Naive thymus-derived CD4-positive, alpha-beta T cell (primary cell): ENCODE measurements around the gene ACSL3. TPM values are rescaled to one million over a fixed set of nuclear protein-coding genes. Genes with fewer than 3 reads are reported as not detected.
A peak's percentile ranks its signal among the peaks of the same experiment; 100 is the strongest.

ENCODE experiments used
- ATAC-seq: fragments of 150-1000 bp; cut with Tn5 transposase; 2 replicates; pipeline ENCODE4 v1.10.0; 2021; ENCODE audit warnings: mild to moderate bottlenecking, moderate library complexity
- CTCF ChIA-PET: fragments of 350-600 bp; sonication (Branson Sonifier 250); formaldehyde crosslinking; loops from one replicate; lab custom pipeline; 2021; ENCODE audit warnings: antibody characterized with exemption; lab: Charles Lee
- POLR2A ChIA-PET: fragments of 350-600 bp; sonication (Branson Sonifier 250); formaldehyde crosslinking; loops from one replicate; lab custom pipeline; 2021; ENCODE audit warnings: antibody characterized with exemption, inconsistent platforms; lab: Charles Lee
- DNase-seq, 9 donors: peaks; one replicate each; pipeline versions ENCODE4 v3.0.0 to v3.0.0-alpha.2; 2020 to 2022; ENCODE audit warnings: mixed read lengths in 1 of 9
- H3K27ac ChIP-seq: one replicate; pipeline ENCODE4 v1.7.0; 2013; ENCODE audit warnings: mild to moderate bottlenecking, low read depth, low read length, moderate library complexity
- H3K27me3 ChIP-seq, 2 donors: one replicate each; pipeline ENCODE4 v1.7.0; 2013; ENCODE audit warnings: low read length in 2 of 2, mild to moderate bottlenecking in 2 of 2, moderate library complexity in 2 of 2; ENCODE audit not compliant: control insufficient read depth in 2 of 2, insufficient read depth in 2 of 2
- H3K36me3 ChIP-seq, 3 experiments: 1 replicate in 2 of 3; 2 replicates in 1 of 3; pipeline ENCODE4 v1.7.0; 2013; ENCODE audit warnings: low read length in 3 of 3, mild to moderate bottlenecking in 3 of 3, moderate library complexity in 1 of 3; ENCODE audit not compliant: insufficient read depth in 3 of 3, control insufficient read depth in 2 of 3
- H3K4me1 ChIP-seq, 2 donors: one replicate each; pipeline ENCODE4 v1.7.0; 2013; ENCODE audit warnings: low read length in 2 of 2, mild to moderate bottlenecking in 2 of 2, moderate library complexity in 1 of 2; ENCODE audit not compliant: control insufficient read depth in 2 of 2, insufficient read depth in 2 of 2
- H3K4me3 ChIP-seq: 2 replicates; pipeline ENCODE4 v1.7.0; 2013; ENCODE audit warnings: mild to moderate bottlenecking, low read length
- H3K9me3 ChIP-seq, 3 experiments: 1 replicate in 2 of 3; 2 replicates in 1 of 3; pipeline ENCODE4 v1.7.0; 2013; ENCODE audit warnings: low read length in 3 of 3; ENCODE audit not compliant: control insufficient read depth in 2 of 3
- H3K27ac Mint-ChIP-seq, 9 donors: one replicate each; pipeline ENCODE4 v1.8.0; 2020 to 2022; ENCODE audit warnings: mixed read lengths in 9 of 9, mild to moderate bottlenecking in 8 of 9, moderate library complexity in 5 of 9, inconsistent platforms in 2 of 9
- H3K27me3 Mint-ChIP-seq, 5 donors: one replicate each; pipeline ENCODE4 v1.8.0; 2021 to 2022; ENCODE audit warnings: mixed read lengths in 5 of 5, mild to moderate bottlenecking in 1 of 5
- H3K36me3 Mint-ChIP-seq, 5 donors: one replicate each; pipeline ENCODE4 v1.8.0; 2020 to 2022; ENCODE audit warnings: mixed read lengths in 5 of 5, mild to moderate bottlenecking in 3 of 5, inconsistent platforms in 1 of 5
- H3K4me1 Mint-ChIP-seq, 7 donors: one replicate each; pipeline ENCODE4 v1.8.0; 2020 to 2022; ENCODE audit warnings: mixed read lengths in 7 of 7, mild to moderate bottlenecking in 3 of 7, inconsistent platforms in 1 of 7
- H3K4me3 Mint-ChIP-seq, 10 donors: one replicate each; pipeline ENCODE4 v1.8.0; 2020 to 2022; ENCODE audit warnings: mild to moderate bottlenecking in 10 of 10, mixed read lengths in 10 of 10, moderate library complexity in 6 of 10, inconsistent platforms in 2 of 10
- H3K9me3 Mint-ChIP-seq, 11 donors: one replicate each; pipeline ENCODE4 v1.8.0; 2020 to 2022; ENCODE audit warnings: mixed read lengths in 11 of 11, mild to moderate bottlenecking in 4 of 11, inconsistent platforms in 1 of 11, moderate library complexity in 1 of 11
- intact Hi-C, 2 donors: fragments of 100-400 bp; cut with micrococcal nuclease; formaldehyde crosslinking; loops; one replicate each; pipeline ENCODE4 v1.15.1; 2023
- polyA plus RNA-seq, 2 donors: library from polyadenylated mRNA; unstranded; fragments of 300-500 nt; fragmentation: Illumina TruSeq; gene quantifications; one replicate each; pipeline ENCODE4 v1.2.3, GENCODE V29; 2021
- total RNA-seq, 6 experiments: library from RNA in 5 of 6; stranded (reverse) in 5 of 6; gene quantifications; 1 replicate in 5 of 6; 2 replicates in 1 of 6; pipeline ENCODE4 v1.2.3 and lab custom pipeline; 2021 to 2026

ACSL3 gene
- total and polyA plus RNA-seq, 7 experiments from 2014 or later: 21.7 to 69.6 (median 40.5) TPM

DNA sequence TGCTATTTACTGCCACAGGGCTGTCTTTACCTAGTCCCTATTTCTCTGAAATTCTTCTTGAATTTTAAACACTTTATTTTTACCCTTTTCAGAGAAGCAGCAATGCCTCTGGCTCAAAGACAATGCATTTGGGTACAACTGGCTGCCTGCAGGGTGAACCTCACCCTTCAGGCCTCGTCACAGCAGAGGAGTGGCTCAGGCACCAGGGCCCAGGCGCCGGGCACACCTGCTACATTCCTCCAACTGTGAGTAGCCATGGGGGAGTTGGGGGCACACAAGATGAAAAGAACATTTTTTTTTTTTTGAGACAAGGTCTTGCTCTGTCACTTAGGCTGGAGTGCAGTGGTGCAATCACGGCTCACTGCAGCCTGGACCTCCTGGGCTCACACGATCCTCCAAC, 116.3 kb downstream of the ACSL3 start:
- H3K27ac Mint-ChIP-seq: no peak overlapping the region
- no peaks in the 10 kb centered on the region for H3K9me3 ChIP-seq
- H3K4me1 Mint-ChIP-seq: peaks cover 0 to under 1% (median 0%) of the 10 kb centered on the region in 7 donors
- no peaks in the 10 kb centered on the region for H3K27me3 ChIP-seq
- no peak overlapping the region for H3K4me3 Mint-ChIP-seq
- H3K36me3 Mint-ChIP-seq: no peaks in the 10 kb centered on the region
- DNase-seq (no peak), ATAC-seq (no peak)
- H3K9me3 Mint-ChIP-seq: no peaks in the 10 kb centered on the region
- H3K27me3 Mint-ChIP-seq: peaks cover 14 to 37% (median 15%) of the 10 kb centered on the region in 5 donors
- intact Hi-C loops: loop anchor here in 1 of 2 donors (1.0 kb wide), 1 partner anchor 28 kb away; no protein-coding TSS in a partner anchor
- H3K36me3 ChIP-seq: no peaks in the 10 kb centered on the region
- ChIA-PET CTCF (no interaction called here), POLR2A (no interaction called here)
- H3K4me3 ChIP-seq: no peak overlapping the region
- no peaks in the 10 kb centered on the region for H3K4me1 ChIP-seq
- H3K27ac ChIP-seq: no peak overlapping the region

DNA sequence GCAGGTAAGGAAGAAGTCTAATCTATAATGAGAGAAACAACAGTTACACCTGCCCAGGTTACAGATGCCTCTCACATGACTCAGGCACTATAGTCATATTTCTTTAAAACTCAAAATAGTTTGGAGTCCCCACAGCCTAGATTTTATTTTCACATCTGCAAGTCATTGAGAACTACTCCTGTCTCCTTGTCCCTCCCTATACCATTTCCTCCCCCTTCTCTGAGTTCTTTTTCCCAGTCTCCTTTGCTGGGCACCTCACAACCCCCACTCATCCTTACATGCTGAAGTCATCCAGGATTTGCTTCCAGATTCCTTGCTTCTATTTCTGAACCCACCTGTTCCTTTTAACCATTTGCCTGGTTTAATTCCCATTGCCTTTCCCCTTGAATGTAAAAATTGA, 118.0 kb downstream of the ACSL3 start:
- ATAC-seq: no peak

DNA sequence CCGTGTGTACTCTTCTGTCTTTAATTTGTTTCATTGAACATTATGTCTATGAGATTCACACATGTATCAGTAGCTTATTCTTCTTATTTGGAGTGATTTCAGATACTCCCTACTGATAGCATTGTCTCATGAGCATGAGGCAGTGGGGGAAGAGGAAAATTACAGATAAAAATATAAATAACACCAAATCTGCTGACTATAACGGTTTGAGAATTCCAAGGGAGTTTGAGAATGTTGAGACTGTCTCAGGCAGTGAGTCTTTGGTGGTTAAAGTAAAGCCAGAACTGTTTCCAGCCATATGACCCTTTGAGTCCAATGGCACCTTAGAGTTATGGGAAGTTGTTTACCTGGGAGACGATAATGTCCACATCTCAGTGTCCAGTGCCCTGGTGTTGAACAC, 118.6 kb downstream of the ACSL3 start:
- intact Hi-C loops: no loop called here
- DNase-seq: no peak
- H3K4me1 Mint-ChIP-seq: peaks cover 5 to 16% (median 8%) of the 10 kb centered on the region in 7 donors
- no peaks in the 10 kb centered on the region for H3K36me3 ChIP-seq
- H3K4me3 ChIP-seq: no peak overlapping the region
- H3K36me3 Mint-ChIP-seq: no peaks in the 10 kb centered on the region
- no peak overlapping the region for H3K27ac ChIP-seq
- H3K27me3 Mint-ChIP-seq: peaks cover 16 to 44% (median 29%) of the 10 kb centered on the region in 5 donors
- no peaks in the 10 kb centered on the region for H3K27me3 ChIP-seq
- ChIA-PET CTCF (interaction anchor here (1.8 kb wide), 1 partner anchor 8 kb away, joined by 4 read pairs; no protein-coding TSS in a partner anchor), POLR2A (no interaction called here)
- H3K9me3 Mint-ChIP-seq: peaks cover 0 to 5% (median 0%) of the 10 kb centered on the region in 11 donors
- no peak for ATAC-seq
- no peak overlapping the region for H3K27ac Mint-ChIP-seq
- H3K9me3 ChIP-seq: no peaks in the 10 kb centered on the region
- H3K4me1 ChIP-seq: peaks cover 0 to 7% of the 10 kb centered on the region in 2 donors
- H3K4me3 Mint-ChIP-seq: no peak overlapping the region

More for the DNA sequence above, 118.0 kb downstream of the ACSL3 start:
- peaks cover 0 to 7% of the 10 kb centered on the region in 2 donors for H3K4me1 ChIP-seq
- Mint-ChIP-seq H3K4me3 (no peak overlapping the region), H3K27me3 (peaks cover 16 to 44% (median 28%) of the 10 kb centered on the region in 5 donors), H3K9me3 (peaks cover 0 to 5% (median 0%) of the 10 kb centered on the region in 11 donors), H3K27ac (no peak overlapping the region), H3K36me3 (no peaks in the 10 kb centered on the region), H3K4me1 (peaks cover 5 to 16% (median 8%) of the 10 kb centered on the region in 7 donors)
- CTCF ChIA-PET: no interaction called here
- no peak for DNase-seq
- H3K36me3 ChIP-seq: no peaks in the 10 kb centered on the region
- POLR2A ChIA-PET: no interaction called here
- intact Hi-C loops: no loop called here
- H3K9me3 ChIP-seq: no peaks in the 10 kb centered on the region
- H3K4me3 ChIP-seq: no peak overlapping the region
- H3K27me3 ChIP-seq: no peaks in the 10 kb centered on the region
- no peak overlapping the region for H3K27ac ChIP-seq

DNA sequence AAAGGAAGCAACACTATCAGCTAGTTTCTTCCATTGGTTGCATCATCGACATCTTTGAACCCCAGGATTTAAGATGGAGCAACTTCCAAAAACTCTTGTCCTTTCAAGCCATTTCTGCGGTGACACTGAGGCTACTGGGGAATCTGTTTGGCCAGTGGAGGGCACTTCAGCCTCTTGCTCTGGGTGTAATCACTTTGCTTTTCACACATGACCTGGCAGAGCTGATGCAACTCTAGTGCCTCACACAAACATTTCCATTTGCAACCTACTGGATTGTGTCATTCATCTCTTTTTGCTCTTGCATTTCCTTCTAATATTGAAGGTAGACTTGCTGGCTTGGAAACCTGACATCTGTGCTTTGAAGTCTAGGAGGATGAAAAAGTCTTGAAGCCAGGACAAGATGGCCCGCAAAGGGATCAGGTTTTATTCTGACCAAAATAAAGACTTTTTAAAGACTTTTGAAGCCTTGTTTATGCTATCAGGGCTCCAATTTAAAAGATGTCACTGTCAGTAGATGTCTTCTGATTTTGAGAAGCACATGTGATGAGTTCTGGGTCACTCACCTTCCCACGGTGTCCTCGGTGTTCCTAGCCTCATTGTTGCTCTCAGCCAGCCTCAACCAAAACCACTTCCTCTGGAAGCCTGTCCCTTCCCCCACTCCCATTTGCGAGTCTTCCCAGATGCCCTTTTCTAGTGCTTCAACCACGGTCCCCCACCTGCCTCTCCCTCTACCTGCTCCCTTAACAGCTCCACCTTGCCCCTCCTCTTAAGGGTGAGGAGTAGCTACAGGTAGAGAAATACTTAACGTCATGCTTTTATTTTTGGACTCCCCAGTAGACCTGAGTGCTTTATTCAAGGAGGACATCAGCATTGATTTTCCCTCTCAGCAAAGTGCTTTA, 121.4 kb downstream of the ACSL3 start:
- H3K27me3 Mint-ChIP-seq: peaks cover 21 to 56% (median 37%) of the 10 kb centered on the region in 5 donors
- intact Hi-C loops: no loop called here
- H3K27ac Mint-ChIP-seq: no peak overlapping the region
- no peak for ATAC-seq
- CTCF ChIA-PET: no interaction called here
- peaks cover 5 to 16% (median 8%) of the 10 kb centered on the region in 7 donors for H3K4me1 Mint-ChIP-seq
- peak overlapping the region in 4 of 10 donors; percentile 2 to 49 (median 22) for H3K4me3 Mint-ChIP-seq
- Histone ChIP-seq H3K27ac (no peak overlapping the region), H3K4me1 (peaks cover 0 to 7% of the 10 kb centered on the region in 2 donors), H3K36me3 (no peaks in the 10 kb centered on the region), H3K4me3 (no peak overlapping the region), H3K27me3 (no peaks in the 10 kb centered on the region), H3K9me3 (peaks cover 0 to 5% (median 0%) of the 10 kb centered on the region in 3 experiments)
- no peak for DNase-seq
- peaks cover 0 to 17% (median 5%) of the 10 kb centered on the region in 11 donors for H3K9me3 Mint-ChIP-seq
- H3K36me3 Mint-ChIP-seq: no peaks in the 10 kb centered on the region
- POLR2A ChIA-PET: no interaction called here

DNA sequence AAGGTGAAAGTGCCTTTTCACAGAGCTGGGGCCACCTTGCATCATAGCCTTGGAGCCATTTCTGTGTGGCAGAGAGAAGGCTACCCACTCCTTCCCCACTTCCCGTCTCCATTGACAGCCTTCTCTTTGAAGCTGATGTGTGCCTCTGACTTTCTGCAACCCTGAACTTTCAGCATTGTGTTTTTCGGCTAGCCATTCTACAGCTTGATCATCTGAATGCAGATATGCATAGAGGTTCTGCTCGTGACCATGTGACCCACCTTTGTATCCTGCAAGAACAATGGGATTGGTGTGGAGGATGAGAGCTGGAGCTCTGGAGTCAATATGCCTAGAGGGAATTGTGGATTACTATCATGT, 122.1 kb downstream of the ACSL3 start:
- no peak overlapping the region for H3K4me3 ChIP-seq
- DNase-seq (no peak), ATAC-seq (no peak)
- peak overlapping the region in 4 of 10 donors; percentile 2 to 49 (median 22) for H3K4me3 Mint-ChIP-seq
- H3K36me3 ChIP-seq: no peaks in the 10 kb centered on the region
- no peak overlapping the region for H3K27ac ChIP-seq
- H3K27me3 Mint-ChIP-seq: peaks cover 21 to 52% (median 37%) of the 10 kb centered on the region in 5 donors
- H3K27ac Mint-ChIP-seq: no peak overlapping the region
- H3K27me3 ChIP-seq: no peaks in the 10 kb centered on the region
- peaks cover 0 to 21% (median 7%) of the 10 kb centered on the region in 11 donors for H3K9me3 Mint-ChIP-seq
- H3K4me1 ChIP-seq: peaks cover 0 to 7% of the 10 kb centered on the region in 2 donors
- intact Hi-C loops: no loop called here
- ChIA-PET POLR2A (no interaction called here), CTCF (no interaction called here)
- no peaks in the 10 kb centered on the region for H3K36me3 Mint-ChIP-seq
- peaks cover 5 to 16% (median 8%) of the 10 kb centered on the region in 7 donors for H3K4me1 Mint-ChIP-seq
- H3K9me3 ChIP-seq: peaks cover 0 to 5% (median 0%) of the 10 kb centered on the region in 3 experiments

DNA sequence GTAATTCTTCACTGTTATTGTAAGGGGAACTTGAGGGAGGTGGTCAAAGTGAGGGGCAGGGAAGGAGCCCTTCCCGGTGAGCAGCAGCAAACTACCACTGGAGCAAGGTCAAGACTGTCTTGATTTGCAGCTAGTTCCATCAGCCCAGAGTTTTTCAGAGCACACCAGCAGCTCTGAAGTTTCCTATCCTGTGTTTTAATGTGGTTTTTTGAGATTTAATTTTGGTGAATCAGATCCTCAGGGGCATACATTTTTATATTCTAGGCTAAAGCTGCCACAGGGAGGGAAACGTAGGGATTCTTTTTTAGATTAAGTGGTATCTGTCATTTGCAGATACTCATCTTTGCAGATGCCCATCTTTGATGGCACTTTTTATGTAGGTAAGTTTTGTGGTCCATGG, 124.1 kb downstream of the ACSL3 start:
- H3K9me3 Mint-ChIP-seq: peaks cover 0 to 29% (median 8%) of the 10 kb centered on the region in 11 donors
- intact Hi-C loops: no loop called here
- H3K27me3 Mint-ChIP-seq: peaks cover 10 to 37% (median 36%) of the 10 kb centered on the region in 5 donors
- CTCF ChIA-PET: no interaction called here
- H3K27me3 ChIP-seq: no peaks in the 10 kb centered on the region
- ATAC-seq (no peak), DNase-seq (no peak)
- H3K36me3 Mint-ChIP-seq: peaks cover 0 to 2% (median 0%) of the 10 kb centered on the region in 5 donors
- peaks cover 5 to 16% (median 8%) of the 10 kb centered on the region in 7 donors for H3K4me1 Mint-ChIP-seq
- H3K4me3 ChIP-seq: no peak overlapping the region
- H3K27ac ChIP-seq: no peak overlapping the region
- H3K4me3 Mint-ChIP-seq: no peak overlapping the region
- POLR2A ChIA-PET: no interaction called here
- H3K27ac Mint-ChIP-seq: no peak overlapping the region
- H3K4me1 ChIP-seq: peaks cover 0 to 7% of the 10 kb centered on the region in 2 donors
- no peaks in the 10 kb centered on the region for H3K36me3 ChIP-seq
- peaks cover 0 to 5% (median 0%) of the 10 kb centered on the region in 3 experiments for H3K9me3 ChIP-seq
